Caco-2 (cell line): ENCODE data around the gene GBP5. TPM values are rescaled to one million over a fixed set of nuclear protein-coding genes. Genes with fewer than 3 reads are reported as not detected.

Experiments
- BruUV-seq: library from RNA; stranded (reverse); fragments of 400-500 nt; replicated peaks from 2 replicates; lab custom pipeline; 2021; lab: Mats Ljungman, UMichigan
- CTCF ChIA-PET: fragments of 300-600 bp; sonication (Branson Sonifier 250); formaldehyde crosslinking; loops from one replicate; lab custom pipeline; 2022; ENCODE audit warnings: antibody characterized with exemption; lab: Charles Lee
- POLR2A ChIA-PET: fragments of 300-600 bp; sonication (Branson Sonifier 250); formaldehyde crosslinking; loops from one replicate; lab custom pipeline; 2022; ENCODE audit warnings: antibody characterized with exemption; lab: Charles Lee
- DNase-seq, 2 experiments: peaks; one replicate each; pipeline versions ENCODE4 v3.0.0 to v3.0.0-alpha.2; 2020 to 2022
- H3K27me3 ChIP-seq: replicated peaks from 2 replicates; pipeline ENCODE4 v1.6.0; 2011; ENCODE audit warnings: low read length; ENCODE audit not compliant: control insufficient read depth, insufficient read depth
- H3K36me3 ChIP-seq: 2 replicates; pipeline ENCODE4 v1.5.1; 2011; ENCODE audit warnings: low read length; ENCODE audit not compliant: control insufficient read depth, insufficient read depth
- H3K4me1 ChIP-seq: fragments of 250-450 bp; sonication (Bioruptor Pico); 2 replicates; pipeline ENCODE4 v1.5.1; 2020; ENCODE audit warnings: mild to moderate bottlenecking
- H3K4me3 ChIP-seq: 2 replicates; pipeline ENCODE4 v1.5.1; 2011; ENCODE audit warnings: low read depth, mild to moderate bottlenecking, control low read depth, low read length
- H3K9me3 ChIP-seq: fragments of 250-450 bp; sonication (Bioruptor Pico); 2 replicates; pipeline ENCODE4 v1.5.1; 2020; ENCODE audit warnings: mild to moderate bottlenecking, moderate library complexity
- H3K27ac Mint-ChIP-seq: one replicate; pipeline ENCODE4 v1.8.0; 2022; ENCODE audit warnings: mixed read lengths; ENCODE audit not compliant: unreplicated experiment
- H3K27me3 Mint-ChIP-seq: one replicate; pipeline ENCODE4 v1.8.0; 2022; ENCODE audit warnings: mixed read lengths; ENCODE audit not compliant: insufficient read depth, unreplicated experiment
- H3K36me3 Mint-ChIP-seq: one replicate; pipeline ENCODE4 v1.8.0; 2022; ENCODE audit warnings: mild to moderate bottlenecking, mixed read lengths; ENCODE audit not compliant: insufficient read depth, unreplicated experiment
- H3K4me1 Mint-ChIP-seq: one replicate; pipeline ENCODE4 v1.8.0; 2022; ENCODE audit warnings: low read depth, mixed read lengths; ENCODE audit not compliant: unreplicated experiment
- H3K4me3 Mint-ChIP-seq: one replicate; pipeline ENCODE4 v1.8.0; 2022; ENCODE audit warnings: mild to moderate bottlenecking, moderate library complexity, mixed read lengths; ENCODE audit not compliant: unreplicated experiment
- H3K9me3 Mint-ChIP-seq: one replicate; pipeline ENCODE4 v1.8.0; 2022; ENCODE audit warnings: mixed read lengths; ENCODE audit not compliant: unreplicated experiment
- CTCF ChIP-seq, 2 experiments: fragments of 200-600 bp in 1 of 2; IDR thresholded peaks; 1 replicate in 1 of 2; 2 replicates in 1 of 2; pipeline versions ENCODE4 v1.5.1 to v1.8.0; 2011 to 2022; ENCODE audit warnings: antibody characterized with exemption in 1 of 2, control low read depth in 1 of 2, inconsistent platforms in 1 of 2, low read depth in 1 of 2, low read length in 1 of 2, mild to moderate bottlenecking in 1 of 2, moderate library complexity in 1 of 2; ENCODE audit not compliant: insufficient read depth in 1 of 2, severe bottlenecking in 1 of 2, unreplicated experiment in 1 of 2
- intact Hi-C: fragments of 100-400 bp; cut with micrococcal nuclease; formaldehyde crosslinking; loops from one replicate; pipeline ENCODE4 v1.10.0; 2022; ENCODE audit not compliant: unreplicated experiment
- total RNA-seq: library from RNA; stranded (reverse); gene quantifications from 2 replicates; pipeline ENCODE4 v1.2.3, GENCODE V29; 2022

Gene GBP5
- total RNA-seq, 1 experiment from 2014 or later: not detected

GRCh38 chr1:89270423-89270822 lies 2.2 kb downstream of the GBP5 start:
- intact Hi-C loops: no loop called here
- H3K27ac Mint-ChIP-seq: no peak overlapping the region
- ChIA-PET POLR2A (no interaction called here), CTCF (no interaction called here)
- H3K27me3 Mint-ChIP-seq: no peaks in the 10 kb centered on the region
- H3K4me3 Mint-ChIP-seq: no peak overlapping the region
- no TSS peak for BruUV-seq
- no peaks in the 10 kb centered on the region for H3K36me3 Mint-ChIP-seq
- Histone ChIP-seq H3K36me3 (no peaks in the 10 kb centered on the region), H3K9me3 (no peaks in the 10 kb centered on the region), H3K4me3 (no peak overlapping the region), H3K4me1 (no peaks in the 10 kb centered on the region), H3K27me3 (no peaks in the 10 kb centered on the region)
- no peak for DNase-seq
- H3K9me3 Mint-ChIP-seq: no peaks in the 10 kb centered on the region
- no peaks in the 10 kb centered on the region for H3K4me1 Mint-ChIP-seq
- TF ChIP-seq CTCF (IDR thresholded peaks at IDR 0.05; ENCODE audit: insufficient read depth in 1 of 2, low read depth in 1 of 2, low read length in 1 of 2, severe bottlenecking in 1 of 2, unreplicated experiment in 1 of 2): no peak

GRCh38 chr1:89269277-89269676 lies 3.4 kb downstream of the GBP5 start:
- no peak for DNase-seq
- no peaks in the 10 kb centered on the region for H3K4me1 ChIP-seq
- Mint-ChIP-seq H3K27ac (no peak overlapping the region), H3K9me3 (no peaks in the 10 kb centered on the region), H3K4me1 (no peaks in the 10 kb centered on the region), H3K36me3 (no peaks in the 10 kb centered on the region), H3K27me3 (no peaks in the 10 kb centered on the region), H3K4me3 (no peak overlapping the region)
- H3K36me3 ChIP-seq: no peaks in the 10 kb centered on the region
- BruUV-seq: no TSS peak
- intact Hi-C loops: no loop called here
- TF ChIP-seq CTCF (IDR thresholded peaks at IDR 0.05; ENCODE audit: insufficient read depth in 1 of 2, low read depth in 1 of 2, low read length in 1 of 2, severe bottlenecking in 1 of 2, unreplicated experiment in 1 of 2): no peak
- POLR2A ChIA-PET: no interaction called here
- H3K4me3 ChIP-seq: no peak overlapping the region
- no peaks in the 10 kb centered on the region for H3K27me3 ChIP-seq
- CTCF ChIA-PET: no interaction called here
- no peaks in the 10 kb centered on the region for H3K9me3 ChIP-seq

- Mint-ChIP-seq H3K36me3 (no peaks in the 10 kb centered on the region), H3K27me3 (peaks cover 7% of the 10 kb centered on the region), H3K27ac (no peak overlapping the region), H3K9me3 (no peaks in the 10 kb centered on the region), H3K4me1 (peaks cover 5% of the 10 kb centered on the region), H3K4me3 (no peak overlapping the region)
- BruUV-seq: no TSS peak
- no peaks in the 10 kb centered on the region for H3K36me3 ChIP-seq
- no peaks in the 10 kb centered on the region for H3K27me3 ChIP-seq
- intact Hi-C loops: no loop called here
- POLR2A ChIA-PET: no interaction called here
- no peak for TF ChIP-seq CTCF (IDR thresholded peaks at IDR 0.05; ENCODE audit: insufficient read depth in 1 of 2, low read depth in 1 of 2, low read length in 1 of 2, severe bottlenecking in 1 of 2, unreplicated experiment in 1 of 2)
- no peak overlapping the region for H3K4me3 ChIP-seq
- CTCF ChIA-PET: no interaction called here
- no peaks in the 10 kb centered on the region for H3K4me1 ChIP-seq
- DNase-seq: no peak
- H3K9me3 ChIP-seq: no peaks in the 10 kb centered on the region
These were observed 10.0 kb downstream of the GBP5 start for GRCh38 chr1:89262643-89263042.
